GM19468 (cell line): Measurements from ENCODE around the gene IFRD1.

Source experiments
- ATAC-seq: cut with Tn5 transposase; IDR thresholded peaks from one replicate; pipeline ENCODE4 v1.9.1; 2021; ENCODE audit warnings: mild to moderate bottlenecking, moderate library complexity, moderate number of reproducible peaks; ENCODE audit not compliant: unreplicated experiment; ENCODE audit errors: extremely low read depth

IFRD1 gene

DNA sequence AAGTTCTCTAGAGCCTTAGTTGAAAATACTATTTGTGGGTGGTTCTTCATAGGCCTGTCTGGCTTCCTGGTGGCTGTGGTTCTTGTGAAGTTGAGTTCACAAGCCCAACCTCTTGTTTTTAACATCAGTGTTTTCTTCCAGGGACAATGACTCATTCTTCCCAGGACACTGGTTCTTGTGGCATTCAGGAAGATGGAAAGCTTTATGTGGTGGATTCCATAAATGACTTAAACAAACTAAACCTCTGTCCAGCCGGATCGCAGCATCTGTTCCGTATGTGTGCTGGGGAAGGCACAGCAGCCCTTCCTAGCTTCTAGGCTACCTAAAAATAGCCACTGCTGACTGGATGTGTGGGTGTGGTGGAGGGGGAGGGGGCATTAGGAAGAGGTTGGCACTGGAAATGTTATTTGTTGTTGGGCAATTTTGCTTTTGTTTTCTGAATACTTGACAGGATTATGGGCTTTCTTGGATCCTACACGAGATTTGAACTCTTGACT is 34.5 kb downstream of the IFRD1 start:
- no peak for ATAC-seq

GRCh38 chr7:112485766-112486165 is 35.5 kb downstream of the IFRD1 start:
- no peak for ATAC-seq

- ATAC-seq = no peak
Observed at GRCh38 chr7:112487457-112488263, 37.4 kb downstream of the IFRD1 start.

GRCh38 chr7:112488264-112488552 is 37.9 kb downstream of the IFRD1 start:
- no peak for ATAC-seq

DNA sequence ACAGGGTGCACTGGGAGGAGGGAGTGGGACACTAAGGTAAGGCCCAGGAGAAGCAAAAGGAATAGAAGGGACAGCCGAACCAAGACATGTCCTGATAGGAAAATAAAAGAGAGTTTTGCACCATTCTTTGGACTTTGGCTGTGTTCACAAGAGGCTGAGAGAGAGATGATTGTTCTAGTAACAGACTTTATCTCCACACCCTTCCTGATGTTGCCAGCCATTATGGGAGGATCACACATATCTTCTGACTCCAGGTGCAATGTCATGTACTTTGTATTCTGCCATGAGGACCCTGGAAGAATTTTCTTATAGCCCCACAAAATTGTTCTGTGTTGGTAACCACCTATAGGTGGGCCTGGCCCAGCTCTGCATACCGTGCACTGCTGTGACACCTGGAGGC is 41.9 kb downstream of the IFRD1 start:
- ATAC-seq = no peak

GRCh38 chr7:112494656-112495055 is 44.4 kb downstream of the IFRD1 start:
- ATAC-seq = no peak

DNA sequence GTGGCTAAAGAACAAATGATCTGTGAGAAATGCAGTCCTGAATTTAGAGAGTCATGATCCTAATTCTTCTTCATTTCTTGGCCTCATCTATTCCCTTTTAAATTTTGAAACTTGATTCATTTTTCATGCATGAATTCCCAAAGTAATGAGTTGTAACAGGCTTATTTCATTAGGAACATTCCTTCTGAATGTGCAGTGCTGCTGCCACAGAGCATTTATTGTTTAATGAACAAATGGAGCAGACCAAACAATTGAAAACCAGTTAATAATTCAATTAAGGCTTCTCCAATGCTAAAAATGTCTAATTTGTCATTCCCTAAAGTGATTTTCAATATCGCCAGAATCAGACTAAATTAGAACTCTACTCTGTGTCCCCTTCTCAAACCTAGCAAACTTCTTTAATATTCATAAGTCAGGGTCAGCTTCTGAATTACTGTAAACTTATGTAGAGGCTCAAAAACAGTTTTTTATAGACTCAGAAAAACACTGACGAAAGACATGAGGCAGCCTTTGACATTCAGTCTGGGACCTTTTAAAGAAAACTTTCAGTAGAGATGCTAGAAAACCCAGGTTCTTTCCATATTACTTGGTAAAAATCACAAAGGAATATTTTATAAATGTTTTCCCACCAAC is 45.0 kb downstream of the IFRD1 start:
- ATAC-seq = no peak

DNA sequence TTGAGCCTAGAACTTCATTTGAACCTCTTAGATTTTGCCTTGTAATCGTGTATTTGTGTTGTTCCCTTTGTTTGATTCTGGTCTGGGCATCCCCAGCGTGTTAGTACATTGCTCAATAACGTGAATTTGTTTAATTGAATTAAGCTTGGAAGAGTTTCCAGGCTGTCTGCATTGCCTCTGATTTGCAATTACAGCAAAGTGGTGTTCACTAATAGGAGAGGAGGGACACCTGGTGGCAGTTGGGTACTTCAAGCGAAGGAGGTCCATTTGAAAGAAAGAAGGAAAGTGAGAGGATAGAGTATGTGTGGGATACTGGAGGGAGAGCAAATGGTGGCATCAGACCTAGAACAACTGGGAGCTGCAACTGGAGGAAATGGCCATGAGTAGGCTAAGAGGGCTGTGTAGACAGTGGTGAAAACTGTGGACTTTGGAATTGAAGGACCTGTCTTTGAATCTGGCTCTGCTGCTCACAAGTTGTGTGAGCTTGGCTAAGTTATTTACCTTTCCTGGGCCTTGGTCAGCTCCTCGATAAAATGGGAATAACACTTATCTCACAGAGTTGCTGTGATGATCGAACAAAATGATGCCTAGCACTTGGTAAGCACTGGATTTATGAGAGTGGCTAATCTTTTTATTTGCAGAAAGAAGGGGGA is 45.7 kb downstream of the IFRD1 start:
- no peak for ATAC-seq

DNA sequence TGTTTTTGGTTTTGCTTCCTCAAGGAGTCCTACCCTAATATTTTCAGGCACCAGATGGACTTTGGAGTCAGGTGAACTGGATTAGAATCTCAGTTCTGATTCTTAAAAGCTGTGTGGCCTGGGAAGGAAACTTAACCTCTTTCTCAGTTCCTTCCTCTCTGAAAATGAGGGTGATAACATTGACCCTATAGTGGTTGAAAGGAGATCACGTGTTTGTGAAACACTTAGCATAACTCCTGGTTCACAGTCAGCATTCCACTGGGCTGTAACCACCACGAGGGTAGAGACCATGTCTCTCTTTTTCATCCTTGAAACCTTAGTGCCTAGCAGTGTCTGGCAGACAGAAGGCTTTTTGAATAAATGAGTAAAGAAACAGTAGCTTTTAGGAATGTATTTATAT is 47.2 kb downstream of the IFRD1 start:
- peak; percentile 71 for ATAC-seq

GRCh38 chr7:112500619-112501018 is 50.4 kb downstream of the IFRD1 start:
- no peak for ATAC-seq

- ATAC-seq = no peak
Observed at GRCh38 chr7:112501801-112502503, 51.7 kb downstream of the IFRD1 start.

GRCh38 chr7:112502700-112503099 is 52.4 kb downstream of the IFRD1 start:
- no peak for ATAC-seq

DNA sequence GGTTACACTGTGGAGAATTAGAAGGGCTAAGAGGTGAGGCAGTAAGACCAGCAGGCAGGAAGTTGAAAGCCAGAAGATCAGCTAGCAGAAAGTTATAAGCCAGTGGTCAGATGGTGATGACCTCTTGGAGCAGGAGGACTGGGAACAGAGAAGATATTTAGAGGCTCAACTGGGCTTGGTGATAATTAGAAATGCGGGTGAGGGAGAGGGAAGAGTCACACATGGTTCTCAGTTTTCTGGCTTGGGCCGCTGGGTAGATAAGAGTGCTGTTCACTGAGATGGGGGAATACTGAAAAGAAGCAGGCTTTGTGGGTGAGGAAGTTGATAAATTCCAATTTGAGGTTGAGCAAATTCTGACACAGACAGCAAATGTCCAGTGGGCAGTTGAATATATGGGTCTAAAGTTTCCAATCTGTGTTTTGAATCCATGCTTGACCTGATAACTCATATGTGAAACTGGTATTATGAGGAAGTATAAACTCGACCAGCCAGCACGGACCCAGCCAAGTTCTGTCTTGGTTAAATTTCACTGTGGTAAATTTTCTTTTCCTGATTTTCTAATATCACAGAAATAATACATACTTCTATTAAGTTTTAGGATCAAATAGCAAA is 53.2 kb downstream of the IFRD1 start:
- ATAC-seq = no peak

- ATAC-seq = no peak
Observed at GRCh38 chr7:112504093-112504695, 53.9 kb downstream of the IFRD1 start.

DNA sequence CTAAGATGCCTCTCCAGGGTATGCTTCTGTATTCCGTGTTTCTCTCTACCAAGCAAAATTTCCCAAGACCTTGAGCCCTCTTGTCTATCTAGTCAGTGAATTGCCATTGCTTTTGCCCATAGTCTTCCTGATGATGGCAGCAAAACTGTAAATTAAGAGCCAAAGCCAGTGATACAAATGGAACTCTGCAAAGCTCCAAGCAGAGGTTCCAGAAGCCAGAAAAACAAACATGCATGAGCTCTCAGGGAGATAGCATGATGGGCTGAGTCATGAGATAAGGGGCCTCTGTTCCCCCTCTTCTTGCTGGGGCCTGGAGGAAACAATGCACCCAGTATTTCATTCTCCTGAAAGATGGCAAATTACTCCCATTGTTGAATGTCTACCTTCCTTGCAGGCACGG is 55.2 kb downstream of the IFRD1 start:
- ATAC-seq = no peak

GRCh38 chr7:112508404-112508803 is 58.1 kb downstream of the IFRD1 start:
- ATAC-seq = no peak

DNA sequence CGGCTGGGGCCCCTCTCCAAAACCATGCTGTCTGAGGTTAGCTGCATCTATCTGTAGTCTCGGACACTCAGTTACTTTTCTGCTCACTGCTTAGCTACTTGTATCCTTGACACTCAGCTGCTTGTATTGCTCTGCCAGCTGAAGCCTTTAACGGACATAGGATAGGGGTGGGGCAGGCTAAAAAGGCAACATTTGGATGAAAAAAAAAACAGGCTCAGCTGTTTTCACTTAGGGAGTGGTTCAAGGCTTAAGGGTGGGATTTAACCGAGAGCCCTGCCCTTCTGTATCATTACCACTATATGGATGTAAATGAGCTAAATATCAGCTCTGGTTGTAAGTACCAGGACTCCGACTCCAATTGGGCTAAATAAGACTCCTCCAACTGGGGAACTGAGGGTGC is 59.1 kb downstream of the IFRD1 start:
- no peak for ATAC-seq

DNA sequence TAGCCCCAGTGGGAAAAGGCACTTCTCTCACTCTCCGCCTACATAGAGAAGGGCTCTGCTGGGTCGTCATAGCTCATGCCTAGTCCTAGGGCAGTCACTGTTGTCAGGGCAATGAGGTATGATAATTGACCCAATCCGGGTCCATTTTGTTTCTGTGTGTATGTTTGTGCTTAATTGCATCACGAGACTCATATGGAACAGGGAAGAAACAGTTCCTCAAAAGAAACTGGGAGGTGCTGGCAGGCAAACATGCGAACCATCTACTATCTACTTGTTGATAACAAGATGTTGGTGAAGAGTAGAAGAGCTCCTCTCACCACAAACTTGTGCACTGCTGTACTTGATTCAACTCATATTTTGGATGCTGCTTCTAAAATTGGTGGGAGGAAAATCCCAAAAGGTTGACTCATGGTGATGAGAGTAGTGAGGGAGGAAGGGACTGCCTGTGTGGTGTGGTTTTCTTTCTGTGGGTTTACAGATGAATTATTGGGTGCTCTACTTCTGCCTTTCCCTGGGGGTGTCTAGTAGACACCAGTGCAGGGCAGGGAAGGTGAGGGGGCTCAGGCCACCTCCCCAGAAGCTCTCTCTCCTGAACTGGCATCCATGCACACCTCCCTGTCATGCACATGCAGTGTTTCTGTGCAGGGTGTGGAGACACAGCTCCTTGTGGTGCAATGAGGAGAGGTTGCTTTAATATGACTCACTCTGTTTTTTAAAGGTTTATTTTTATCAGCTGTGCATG is 59.9 kb downstream of the IFRD1 start:
- ATAC-seq = no peak

GRCh38 chr7:112510743-112511110 is 60.5 kb downstream of the IFRD1 start:
- ATAC-seq = no peak
